ENCODE data around the gene MORN3. TPM values are rescaled to one million over a fixed set of nuclear protein-coding genes. Genes with fewer than 3 reads are reported as not detected.
"Not testable (repeated sequence)": the region's sequence is repeated elsewhere in the genome, so short reads cannot be mapped to it uniquely, and the experiment has no call there.

The MORN3 gene
- total and polyA plus RNA-seq, 12 donors = 0.05 to 0.41 (median 0.25) TPM; not detected in 5

GRCh38 chr12:121663610-121663929 is 5.9 kb downstream of the MORN3 start:
- WGBS, 4 donors = 74 to 87% (median 77%) methylated on average over 3 of the region's 3 CpGs
- Histone ChIP-seq H3K4me3 (no peak overlapping the region), H3K27ac (no peak overlapping the region), H3K9me3 (replicated peaks in 1 of 3) (no peaks in the 10 kb centered on the region), H3K4me1 (replicated peaks in 1 of 2) (no peaks in the 10 kb centered on the region), H3K27me3 (no peaks in the 10 kb centered on the region), H3K36me3 (replicated peaks in 1 of 2) (no peaks in the 10 kb centered on the region)
- intact Hi-C loops (cut with DNase I) = no loop called here
- TF ChIP-seq POLR2A (IDR thresholded peaks at IDR 0.05) = no peak
- TF ChIP-seq CTCF (IDR thresholded peaks at IDR 0.05) = no peak
- DNase-seq = no peak

- H3K4me1 ChIP-seq (replicated peaks in 1 of 2); DNase-seq; H3K27ac ChIP-seq; H3K36me3 ChIP-seq (replicated peaks in 1 of 2); intact Hi-C loops (cut with DNase I); H3K4me3 ChIP-seq; H3K27me3 ChIP-seq; H3K9me3 ChIP-seq (replicated peaks in 1 of 3): not testable (repeated sequence)
- 77 to 85% (median 81%) methylated on average over 11 of the region's 11 CpGs for WGBS, 4 donors
These were observed 7.9 kb downstream of the MORN3 start for GRCh38 chr12:121661353-121662105.

GRCh38 chr12:121657305-121658008 is 12.0 kb downstream of the MORN3 start:
- WGBS, 4 donors = 83 to 91% (median 86%) methylated on average over 18 of the region's 18 CpGs
- no peak for TF ChIP-seq CTCF (IDR thresholded peaks at IDR 0.05)
- no peak for TF ChIP-seq POLR2A (IDR thresholded peaks at IDR 0.05)
- Histone ChIP-seq H3K4me3 (no peak overlapping the region), H3K27me3 (no peaks in the 10 kb centered on the region), H3K36me3 (replicated peaks in 1 of 2) (no peaks in the 10 kb centered on the region), H3K9me3 (replicated peaks in 1 of 3) (no peaks in the 10 kb centered on the region), H3K4me1 (replicated peaks in 1 of 2) (no peaks in the 10 kb centered on the region), H3K27ac (no peak overlapping the region)
- intact Hi-C loops (cut with DNase I) = no loop called here
- DNase-seq = no peak

GRCh38 chr12:121656122-121656521 is 13.3 kb downstream of the MORN3 start:
- intact Hi-C loops (cut with DNase I) = no loop called here
- H3K4me1 ChIP-seq (replicated peaks in 1 of 2) = no peaks in the 10 kb centered on the region

More at GRCh38 chr12:121656122-121656521, 13.3 kb downstream of the MORN3 start:
- WGBS, 4 donors = 86 to 93% (median 88%) methylated on average over 2 of the region's 2 CpGs
- H3K9me3 ChIP-seq (replicated peaks in 1 of 3) = no peaks in the 10 kb centered on the region
- TF ChIP-seq CTCF (IDR thresholded peaks at IDR 0.05) = no peak
- TF ChIP-seq POLR2A (IDR thresholded peaks at IDR 0.05) = no peak
- no peaks in the 10 kb centered on the region for H3K36me3 ChIP-seq (replicated peaks in 1 of 2)
- no peak overlapping the region for H3K4me3 ChIP-seq
- no peak for DNase-seq
- no peaks in the 10 kb centered on the region for H3K27me3 ChIP-seq
- H3K27ac ChIP-seq = no peak overlapping the region

Data from adrenal gland (tissue), 12 donors.